Gastrocnemius medialis (tissue), 4 donors: ENCODE results near the gene EMC8.

Source experiments
- CTCF ChIP-seq, 5 experiments: fragments of 450-650 bp in 3 of 5; fragments of 200-600 bp in 2 of 5; sonication (generic) in 2 of 5; IDR thresholded peaks in 4 of 5; conservative IDR thresholded peaks in 1 of 5; 1 replicate in 4 of 5; 2 replicates in 1 of 5; pipeline ENCODE4 v1.5.1; 2016 to 2019; ENCODE audit warnings: antibody characterized with exemption in 5 of 5, mild to moderate bottlenecking in 3 of 5, moderate library complexity in 3 of 5
- POLR2A ChIP-seq, 2 donors: fragments of 450-650 bp; IDR thresholded peaks; one replicate each; pipeline ENCODE4 v1.6.1; 2017; ENCODE audit warnings: antibody characterized with exemption in 2 of 2, mild to moderate bottlenecking in 2 of 2, moderate library complexity in 2 of 2

- no peak for TF ChIP-seq CTCF (IDR thresholded peaks at IDR 0.05 in 4 of 5, conservative IDR thresholded peaks at IDR 0.05 in 1 of 5)
- no peak for TF ChIP-seq POLR2A (IDR thresholded peaks at IDR 0.05)
Measured at GRCh38 chr16:85750827-85751697, 48.3 kb downstream of the EMC8 start, which contains the start of gene C16orf74.
